Activated T-cell treated with anti-CD3 and anti-CD28 coated beads, Interleukin-2, amount 50 U/mL, for 24 hours (primary cell): Measurements from ENCODE around the gene GRB10.

ENCODE experiments used
- DNase-seq: peaks from one replicate; pipeline ENCODE4 v3.0.0-alpha.2; 2020
- H3K27ac Mint-ChIP-seq: 2 replicates; pipeline ENCODE4 v1.8.0; 2020; ENCODE audit warnings: mild to moderate bottlenecking, mixed read lengths
- H3K27me3 Mint-ChIP-seq: 2 replicates; pipeline ENCODE4 v1.8.0; 2020; ENCODE audit warnings: mixed read lengths
- H3K36me3 Mint-ChIP-seq: 2 replicates; pipeline ENCODE4 v1.8.0; 2020; ENCODE audit warnings: low read depth, mixed read lengths
- H3K4me1 Mint-ChIP-seq: 2 replicates; pipeline ENCODE4 v1.8.0; 2020; ENCODE audit warnings: low read depth, mixed read lengths
- H3K4me3 Mint-ChIP-seq: 2 replicates; pipeline ENCODE4 v1.8.0; 2020; ENCODE audit warnings: mild to moderate bottlenecking, moderate library complexity, mixed read lengths
- H3K9me3 Mint-ChIP-seq: 2 replicates; pipeline ENCODE4 v1.8.0; 2020; ENCODE audit warnings: mixed read lengths

The GRB10 gene

GRCh38 chr7:50812841-50813475 lies 30.3 kb upstream of the GRB10 start:
- DNase-seq = no peak

GRCh38 chr7:50812094-50812493 lies 29.4 kb upstream of the GRB10 start:
- Mint-ChIP-seq H3K9me3 (no peaks in the 10 kb centered on the region), H3K27ac (no peak overlapping the region), H3K36me3 (no peaks in the 10 kb centered on the region), H3K4me1 (peaks cover 2% of the 10 kb centered on the region), H3K27me3 (peaks cover 5% of the 10 kb centered on the region), H3K4me3 (no peak overlapping the region)
- DNase-seq = no peak

More at GRCh38 chr7:50812841-50813475, 30.3 kb upstream of the GRB10 start:
- H3K36me3 Mint-ChIP-seq = no peaks in the 10 kb centered on the region
- no peaks in the 10 kb centered on the region for H3K9me3 Mint-ChIP-seq
- peaks cover 2% of the 10 kb centered on the region for H3K4me1 Mint-ChIP-seq
- no peak overlapping the region for H3K4me3 Mint-ChIP-seq
- H3K27me3 Mint-ChIP-seq = peaks cover 5% of the 10 kb centered on the region
- no peak overlapping the region for H3K27ac Mint-ChIP-seq

- no peaks in the 10 kb centered on the region for H3K36me3 Mint-ChIP-seq
- no peaks in the 10 kb centered on the region for H3K9me3 Mint-ChIP-seq
- H3K27ac Mint-ChIP-seq = no peak overlapping the region
- no peak for DNase-seq
- no peak overlapping the region for H3K4me3 Mint-ChIP-seq
- peaks cover 12% of the 10 kb centered on the region for H3K4me1 Mint-ChIP-seq
- no peaks in the 10 kb centered on the region for H3K27me3 Mint-ChIP-seq
These were observed 25.7 kb upstream of the GRB10 start for GRCh38 chr7:50808282-50808888.

GRCh38 chr7:50807026-50807730 lies 24.5 kb upstream of the GRB10 start:
- no peak overlapping the region for H3K27ac Mint-ChIP-seq
- no peaks in the 10 kb centered on the region for H3K27me3 Mint-ChIP-seq
- DNase-seq = no peak
- no peaks in the 10 kb centered on the region for H3K9me3 Mint-ChIP-seq
- H3K36me3 Mint-ChIP-seq = no peaks in the 10 kb centered on the region
- no peak overlapping the region for H3K4me3 Mint-ChIP-seq
- H3K4me1 Mint-ChIP-seq = peaks cover 12% of the 10 kb centered on the region

GRCh38 chr7:50806143-50806542 lies 23.4 kb upstream of the GRB10 start:
- H3K9me3 Mint-ChIP-seq = no peaks in the 10 kb centered on the region
- H3K4me1 Mint-ChIP-seq = peaks cover 12% of the 10 kb centered on the region
- H3K4me3 Mint-ChIP-seq = no peak overlapping the region
- H3K36me3 Mint-ChIP-seq = no peaks in the 10 kb centered on the region
- H3K27ac Mint-ChIP-seq = no peak overlapping the region
- no peak for DNase-seq
- H3K27me3 Mint-ChIP-seq = no peaks in the 10 kb centered on the region

GRCh38 chr7:50805447-50806125 lies 22.9 kb upstream of the GRB10 start:
- no peak overlapping the region for H3K27ac Mint-ChIP-seq
- H3K9me3 Mint-ChIP-seq = no peaks in the 10 kb centered on the region
- H3K4me1 Mint-ChIP-seq = peaks cover 12% of the 10 kb centered on the region
- no peak overlapping the region for H3K4me3 Mint-ChIP-seq
- H3K36me3 Mint-ChIP-seq = no peaks in the 10 kb centered on the region
- no peaks in the 10 kb centered on the region for H3K27me3 Mint-ChIP-seq
- DNase-seq = no peak

GRCh38 chr7:50803359-50804337 lies 21.0 kb upstream of the GRB10 start:
- H3K27me3 Mint-ChIP-seq = peaks cover 7% of the 10 kb centered on the region
- no peak overlapping the region for H3K27ac Mint-ChIP-seq
- H3K36me3 Mint-ChIP-seq = no peaks in the 10 kb centered on the region
- H3K4me1 Mint-ChIP-seq = peaks cover 12% of the 10 kb centered on the region
- H3K4me3 Mint-ChIP-seq = no peak overlapping the region
- DNase-seq = no peak
- H3K9me3 Mint-ChIP-seq = peaks cover under 1% of the 10 kb centered on the region

- no peak overlapping the region for H3K4me3 Mint-ChIP-seq
These were observed 19.2 kb upstream of the GRB10 start for GRCh38 chr7:50801907-50802306.

GRCh38 chr7:50799873-50800272 lies 17.2 kb upstream of the GRB10 start:
- Mint-ChIP-seq H3K4me3 (no peak overlapping the region), H3K27ac (no peak overlapping the region), H3K4me1 (peaks cover 4% of the 10 kb centered on the region), H3K36me3 (no peaks in the 10 kb centered on the region), H3K9me3 (peaks cover 6% of the 10 kb centered on the region), H3K27me3 (peaks cover 17% of the 10 kb centered on the region)
- DNase-seq = no peak

More at GRCh38 chr7:50801907-50802306, 19.2 kb upstream of the GRB10 start:
- Mint-ChIP-seq H3K27me3 (peaks cover 7% of the 10 kb centered on the region), H3K4me1 (peaks cover 12% of the 10 kb centered on the region), H3K27ac (no peak overlapping the region), H3K36me3 (no peaks in the 10 kb centered on the region), H3K9me3 (peaks cover 6% of the 10 kb centered on the region)
- no peak for DNase-seq

- no peak overlapping the region for H3K4me3 Mint-ChIP-seq
- H3K36me3 Mint-ChIP-seq = no peaks in the 10 kb centered on the region
- peaks cover 6% of the 10 kb centered on the region for H3K4me1 Mint-ChIP-seq
- peaks cover 31% of the 10 kb centered on the region for H3K27me3 Mint-ChIP-seq
- H3K27ac Mint-ChIP-seq = no peak overlapping the region
- peaks cover 6% of the 10 kb centered on the region for H3K9me3 Mint-ChIP-seq
- no peak for DNase-seq
These were observed 15.4 kb upstream of the GRB10 start for GRCh38 chr7:50798126-50798525.

- H3K27me3 Mint-ChIP-seq = peaks cover 44% of the 10 kb centered on the region
- H3K27ac Mint-ChIP-seq = no peak overlapping the region
- H3K4me1 Mint-ChIP-seq = peaks cover 14% of the 10 kb centered on the region
- H3K4me3 Mint-ChIP-seq = no peak overlapping the region
- peaks cover 6% of the 10 kb centered on the region for H3K9me3 Mint-ChIP-seq
- no peak for DNase-seq
- no peaks in the 10 kb centered on the region for H3K36me3 Mint-ChIP-seq
These were observed 13.1 kb upstream of the GRB10 start for GRCh38 chr7:50795831-50796230.

GRCh38 chr7:50795253-50795652 lies 12.6 kb upstream of the GRB10 start:
- peaks cover 48% of the 10 kb centered on the region for H3K27me3 Mint-ChIP-seq
- peaks cover 6% of the 10 kb centered on the region for H3K9me3 Mint-ChIP-seq
- no peak overlapping the region for H3K27ac Mint-ChIP-seq
- H3K36me3 Mint-ChIP-seq = no peaks in the 10 kb centered on the region
- H3K4me1 Mint-ChIP-seq = peaks cover 14% of the 10 kb centered on the region
- no peak for DNase-seq
- no peak overlapping the region for H3K4me3 Mint-ChIP-seq

GRCh38 chr7:50793947-50794570 lies 11.4 kb upstream of the GRB10 start:
- H3K4me3 Mint-ChIP-seq = peak overlapping the region; percentile 66
- H3K27me3 Mint-ChIP-seq = peaks cover 53% of the 10 kb centered on the region
- H3K36me3 Mint-ChIP-seq = no peaks in the 10 kb centered on the region
- H3K4me1 Mint-ChIP-seq = peaks cover 14% of the 10 kb centered on the region
- DNase-seq = no peak
- H3K27ac Mint-ChIP-seq = no peak overlapping the region
- peaks cover 6% of the 10 kb centered on the region for H3K9me3 Mint-ChIP-seq
